OCI-LY3 (cell line): ENCODE data around the gene ITPKC.

Source experiments
- H2AFZ ChIP-seq: fragments of 200-600, 300-600 bp; shearing (Covaris generic); 2 replicates; pipeline ENCODE4 v1.6.0; 2014; ENCODE audit warnings: antibody characterized with exemption, low read depth, low read length
- H3K27ac ChIP-seq: fragments of 200-600, 300-600 bp; sonication (generic); 2 replicates; pipeline ENCODE4 v1.5.1; 2014; ENCODE audit warnings: mild to moderate bottlenecking, low read length, moderate library complexity, mixed read lengths
- H3K27me3 ChIP-seq: fragments of 200-600, 300-600 bp; sonication (generic); 2 replicates; pipeline ENCODE4 v1.6.1; 2014; ENCODE audit warnings: low read depth, low read length, mixed read lengths
- H3K36me3 ChIP-seq: fragments of 200-600, 300-600 bp; sonication (generic); replicated peaks from 2 replicates; pipeline ENCODE3; 2014; ENCODE audit warnings: low read depth, low read length, mixed read lengths
- H3K4me1 ChIP-seq: fragments of 300-600, 200-600 bp; sonication (generic); 2 replicates; pipeline ENCODE4 v1.6.1; 2014; ENCODE audit warnings: low read length, mixed read lengths
- H3K4me2 ChIP-seq: fragments of 200-600, 300-600 bp; sonication (generic); 2 replicates; pipeline ENCODE4 v1.6.1; 2014; ENCODE audit warnings: low read length, mixed read lengths
- H3K4me3 ChIP-seq: fragments of 300-600, 200-600 bp; sonication (generic); 2 replicates; pipeline ENCODE4 v1.5.1; 2014; ENCODE audit warnings: antibody characterized with exemption, mild to moderate bottlenecking, low read length, moderate library complexity
- H3K79me2 ChIP-seq: fragments of 300-600, 200-600 bp; shearing (Covaris generic); 2 replicates; pipeline ENCODE4 v1.6.1; 2014; ENCODE audit warnings: mild to moderate bottlenecking, low read length, mixed read lengths
- H3K9ac ChIP-seq: fragments of 300-600, 200-600 bp; shearing (Covaris generic); 2 replicates; pipeline ENCODE4 v1.6.0; 2014; ENCODE audit warnings: mild to moderate bottlenecking, low read length, moderate library complexity
- H3K9me3 ChIP-seq: fragments of 200-600, 300-600 bp; shearing (Covaris generic); 2 replicates; pipeline ENCODE4 v1.6.1; 2014; ENCODE audit warnings: low read length, mixed read lengths; ENCODE audit not compliant: insufficient read depth
- H4K20me1 ChIP-seq: fragments of 200-600, 300-600 bp; sonication (generic); 2 replicates; pipeline ENCODE4 v1.6.1; 2016; ENCODE audit warnings: low read length, mixed read lengths; ENCODE audit not compliant: insufficient read depth
- CTCF ChIP-seq: fragments of 200-600, 300-600 bp; sonication (generic); IDR thresholded peaks from 2 replicates; pipeline ENCODE4 v1.5.1; 2014; ENCODE audit warnings: antibody characterized with exemption, low read length, low read depth
- EZH2phosphoT487 ChIP-seq: fragments of 200-600 bp; shearing (Covaris generic); IDR thresholded peaks from 2 replicates; pipeline ENCODE4 v1.6.1; 2018; ENCODE audit warnings: antibody characterized with exemption, mixed run types, low read depth

Gene ITPKC

GRCh38 chr19:40687525-40688016 lies 29.3 kb upstream of the ITPKC start:
- H3K9ac ChIP-seq, result no peak overlapping the region
- H3K27ac ChIP-seq, result no peak overlapping the region
- no peak overlapping the region for H3K4me2 ChIP-seq
- TF ChIP-seq EZH2phosphoT487, result no peak
- TF ChIP-seq CTCF, result no peak
- no peaks in the 10 kb centered on the region for H3K79me2 ChIP-seq
- peaks cover 6% of the 10 kb centered on the region for H3K36me3 ChIP-seq
- peaks cover 15% of the 10 kb centered on the region for H3K4me1 ChIP-seq
- H3K27me3 ChIP-seq, result no peaks in the 10 kb centered on the region
- H2AFZ ChIP-seq, result no peak overlapping the region
- no peaks in the 10 kb centered on the region for H3K9me3 ChIP-seq
- H3K4me3 ChIP-seq, result no peak overlapping the region
- H4K20me1 ChIP-seq, result no peaks in the 10 kb centered on the region

- H2AFZ ChIP-seq, result no peak overlapping the region
- H3K4me2 ChIP-seq, result no peak overlapping the region
- H3K79me2 ChIP-seq, result no peaks in the 10 kb centered on the region
- no peak overlapping the region for H3K4me3 ChIP-seq
- peaks cover 15% of the 10 kb centered on the region for H3K4me1 ChIP-seq
- H3K27me3 ChIP-seq, result no peaks in the 10 kb centered on the region
- no peak overlapping the region for H3K27ac ChIP-seq
- H4K20me1 ChIP-seq, result no peaks in the 10 kb centered on the region
- H3K36me3 ChIP-seq, result peaks cover 6% of the 10 kb centered on the region
- no peaks in the 10 kb centered on the region for H3K9me3 ChIP-seq
- TF ChIP-seq CTCF (no peak), EZH2phosphoT487 (no peak)
- no peak overlapping the region for H3K9ac ChIP-seq
Observed at GRCh38 chr19:40688309-40688708, 28.6 kb upstream of the ITPKC start.

GRCh38 chr19:40688987-40689338 lies 27.9 kb upstream of the ITPKC start:
- Histone ChIP-seq H3K4me3 (no peak overlapping the region), H3K36me3 (peaks cover 6% of the 10 kb centered on the region), H3K27ac (no peak overlapping the region), H3K4me2 (no peak overlapping the region), H4K20me1 (no peaks in the 10 kb centered on the region), H3K27me3 (no peaks in the 10 kb centered on the region), H3K79me2 (no peaks in the 10 kb centered on the region), H3K9ac (no peak overlapping the region), H2AFZ (no peak overlapping the region), H3K9me3 (no peaks in the 10 kb centered on the region), H3K4me1 (peaks cover 15% of the 10 kb centered on the region)
- no peak for TF ChIP-seq EZH2phosphoT487
- no peak for TF ChIP-seq CTCF

DNA sequence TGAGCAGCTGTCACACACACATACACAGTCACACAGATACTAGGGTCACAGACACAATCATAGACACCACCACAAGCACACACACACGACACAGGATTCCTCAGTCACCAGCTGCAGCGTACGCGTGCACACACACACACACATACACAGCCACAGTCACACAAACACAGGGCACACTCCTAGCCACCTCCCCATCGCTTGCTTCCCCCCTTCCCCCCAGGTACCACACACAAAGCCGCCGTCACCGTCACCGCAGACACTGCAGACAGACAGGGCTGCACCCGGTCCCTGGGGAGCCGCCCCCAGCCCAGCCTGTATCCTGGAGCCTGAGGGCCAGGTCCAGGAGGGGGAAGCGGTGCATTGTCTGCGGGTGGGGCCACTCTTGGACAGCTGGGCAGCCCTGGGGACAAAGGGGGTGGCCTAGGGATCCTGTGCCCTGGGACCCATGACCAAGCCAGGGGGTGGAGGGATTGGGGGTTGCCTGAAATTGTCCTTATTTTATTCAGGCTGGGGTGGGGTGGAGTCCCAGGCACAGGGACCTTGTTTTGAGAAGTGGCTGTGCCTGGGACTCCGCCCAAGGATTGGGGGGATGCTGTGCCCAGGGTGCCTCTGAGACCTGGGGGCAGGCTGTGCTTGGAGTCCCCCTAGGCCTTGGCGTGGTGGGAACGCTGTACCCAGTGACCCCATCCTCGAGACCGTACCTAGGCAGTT lies 27.4 kb upstream of the ITPKC start:
- Histone ChIP-seq H2AFZ (no peak overlapping the region), H3K27ac (no peak overlapping the region), H3K9me3 (no peaks in the 10 kb centered on the region), H3K27me3 (no peaks in the 10 kb centered on the region), H3K79me2 (no peaks in the 10 kb centered on the region), H4K20me1 (no peaks in the 10 kb centered on the region), H3K36me3 (peaks cover 6% of the 10 kb centered on the region), H3K4me3 (peak overlapping the region; percentile 89), H3K4me1 (peaks cover 15% of the 10 kb centered on the region), H3K9ac (peak overlapping the region; percentile 52), H3K4me2 (peak overlapping the region; percentile 97)
- TF ChIP-seq CTCF (no peak), EZH2phosphoT487 (no peak)
